GM21367 (cell line): Measurements from ENCODE around the gene CNOT11.
A peak's percentile ranks its signal among the peaks of the same experiment; 100 is the strongest.
"Not testable (repeated sequence)": the region's sequence is repeated elsewhere in the genome, so short reads cannot be mapped to it uniquely, and the experiment has no call there.

ENCODE experiments used
- ATAC-seq: cut with Tn5 transposase; IDR thresholded peaks from one replicate; pipeline ENCODE4 v1.9.1; 2021; ENCODE audit not compliant: unreplicated experiment

CNOT11 gene

DNA sequence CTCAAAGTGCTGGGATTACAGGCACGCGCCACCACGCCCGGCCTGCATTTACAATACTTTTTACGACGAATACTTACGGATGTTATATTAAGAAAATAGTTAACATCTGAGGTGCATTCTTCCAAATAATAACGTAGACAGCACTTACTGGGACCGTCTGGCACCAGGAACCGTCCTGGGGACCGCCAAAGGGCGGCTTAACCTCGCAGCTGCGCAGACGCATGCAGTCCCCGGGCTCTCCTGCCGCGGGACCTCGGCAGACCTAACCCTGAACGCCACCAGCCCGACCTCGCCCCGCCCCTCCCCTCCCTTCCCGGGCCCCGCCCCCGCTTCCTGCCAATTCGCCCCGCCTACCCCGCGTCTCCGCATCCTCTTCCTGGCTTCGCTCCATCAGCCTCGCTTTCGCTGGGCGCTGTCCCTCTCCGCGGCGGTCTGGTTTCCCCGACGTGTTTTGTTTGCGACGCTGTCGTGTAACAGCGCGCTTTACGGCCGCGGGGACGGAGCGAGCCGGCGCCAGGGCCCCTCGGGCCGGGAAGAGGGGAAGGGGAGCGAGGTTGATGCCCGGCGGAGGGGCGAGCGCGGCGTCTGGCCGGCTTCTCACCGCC is at the start of gene CNOT11:
TSS of gene CNOT11 (plus strand) at position 479 of the 605 bp plus-strand sequence. CDS start at position 558, 79 bp downstream.
- ATAC-seq: peak; percentile 83

DNA sequence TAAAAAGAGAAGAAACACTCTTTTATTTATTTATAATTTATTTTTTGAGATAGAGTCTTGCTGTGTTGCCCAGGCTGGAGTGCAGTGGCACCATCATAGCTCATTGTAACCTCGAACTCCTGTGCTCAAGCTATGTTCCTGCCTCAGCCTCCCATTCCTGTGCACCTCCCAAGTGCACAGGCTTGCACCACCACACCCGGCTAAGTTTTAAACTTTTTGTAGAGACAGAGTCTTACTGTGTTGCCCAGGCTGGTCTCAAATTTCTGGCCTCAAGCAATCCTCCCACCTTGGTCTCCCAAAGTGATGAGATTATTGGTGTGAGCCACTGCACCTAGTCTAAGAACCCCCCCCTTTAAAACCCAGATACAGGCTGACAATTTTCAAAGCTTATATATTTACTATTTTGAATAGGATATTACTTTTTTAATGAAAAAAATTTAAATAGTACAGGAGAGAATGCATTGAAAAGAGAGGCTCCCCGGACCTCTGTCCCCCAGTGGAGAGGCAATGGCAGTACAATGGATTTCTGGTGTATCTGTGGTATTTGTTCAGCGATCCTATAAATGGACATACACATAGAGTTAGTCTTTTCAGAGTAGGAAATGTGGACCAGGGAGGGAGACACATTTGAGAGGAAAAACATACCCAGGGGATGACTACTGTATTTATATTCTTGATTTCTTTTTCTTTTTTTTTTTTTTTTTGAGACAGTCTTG is 48.1 kb upstream of the CNOT11 start:
- ATAC-seq: no peak

DNA sequence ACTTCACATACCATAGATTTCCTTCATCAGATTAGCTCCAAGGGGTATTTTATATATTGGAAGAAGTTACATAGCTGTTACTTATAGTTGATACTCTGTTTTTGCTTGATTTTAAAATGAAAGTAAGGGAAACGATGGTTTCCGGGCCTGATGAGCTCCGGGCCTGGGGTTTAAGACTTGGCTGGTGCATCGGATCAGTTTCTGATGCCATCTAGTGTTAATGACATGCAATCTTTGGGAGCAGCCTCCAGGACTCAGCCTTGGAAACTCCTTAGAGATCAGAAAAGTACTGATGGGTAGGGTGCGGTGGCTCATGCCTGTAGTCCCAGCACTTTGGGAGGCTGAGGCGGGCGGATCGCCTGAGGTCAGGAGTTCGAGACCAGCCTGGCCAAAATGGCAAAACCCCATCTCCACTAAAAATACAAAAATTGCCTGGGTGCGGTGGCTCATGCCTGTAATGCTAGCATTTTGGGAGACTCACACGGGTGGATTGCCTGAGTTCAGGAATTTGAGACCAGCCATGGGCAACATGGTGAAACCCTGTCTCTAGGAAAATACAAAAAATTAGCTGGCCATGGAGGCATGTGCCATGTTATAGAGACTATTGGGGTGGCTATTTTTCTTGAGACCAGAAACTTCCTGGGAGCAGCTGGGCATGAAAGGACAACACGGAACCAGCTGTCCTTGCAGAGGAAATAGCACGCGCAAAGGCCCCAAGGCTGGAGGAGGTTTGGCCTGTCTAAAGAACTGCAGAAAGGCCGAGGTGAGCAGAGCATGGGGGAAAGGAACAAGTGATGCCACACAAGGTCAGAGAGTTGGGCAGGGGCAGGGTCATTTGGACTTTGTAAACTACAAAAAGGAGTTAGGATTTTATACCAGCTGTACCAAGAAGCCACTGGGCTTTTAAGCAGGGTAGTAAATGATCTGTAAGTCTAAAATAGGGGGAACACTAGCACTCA is 46.9 kb upstream of the CNOT11 start:
- no peak for ATAC-seq

DNA sequence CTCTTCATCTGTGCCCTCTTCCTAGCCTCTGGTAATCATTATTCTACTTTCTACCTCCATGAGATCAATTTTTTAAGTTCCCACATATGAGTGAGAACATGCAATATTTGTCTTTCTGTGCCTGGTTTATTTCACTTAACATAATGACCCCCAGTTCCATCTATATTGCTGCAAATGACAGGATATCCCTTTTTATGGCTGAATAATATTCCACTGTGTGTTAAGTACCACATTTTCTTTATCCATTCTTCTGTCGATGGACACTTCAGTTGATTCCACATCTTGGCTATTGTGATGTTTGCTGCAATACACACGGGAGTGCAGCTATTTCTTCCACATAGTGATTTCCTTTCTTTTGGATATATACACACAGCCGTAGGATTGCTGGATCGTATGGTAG is 43.9 kb upstream of the CNOT11 start:
- ATAC-seq: no peak

DNA sequence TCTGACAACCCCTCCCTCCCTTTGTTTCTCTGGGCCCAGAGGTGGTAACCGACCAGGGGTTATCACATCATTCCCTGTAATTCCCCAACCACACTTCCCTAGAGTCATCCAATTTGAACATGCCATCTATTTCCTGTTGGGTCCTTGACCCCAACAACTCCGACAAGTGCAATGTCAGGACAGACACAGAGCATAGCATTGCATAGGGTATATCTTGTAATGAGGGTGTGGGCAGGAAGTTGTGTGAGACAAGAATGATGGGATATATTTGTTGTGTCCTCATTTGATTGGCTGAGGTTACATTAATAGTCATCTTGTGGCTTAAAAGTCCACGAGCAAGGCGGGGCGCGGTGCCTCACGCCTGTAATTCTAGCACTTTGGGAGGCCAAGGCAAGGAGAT is 33.4 kb upstream of the CNOT11 start:
- ATAC-seq: no peak

DNA sequence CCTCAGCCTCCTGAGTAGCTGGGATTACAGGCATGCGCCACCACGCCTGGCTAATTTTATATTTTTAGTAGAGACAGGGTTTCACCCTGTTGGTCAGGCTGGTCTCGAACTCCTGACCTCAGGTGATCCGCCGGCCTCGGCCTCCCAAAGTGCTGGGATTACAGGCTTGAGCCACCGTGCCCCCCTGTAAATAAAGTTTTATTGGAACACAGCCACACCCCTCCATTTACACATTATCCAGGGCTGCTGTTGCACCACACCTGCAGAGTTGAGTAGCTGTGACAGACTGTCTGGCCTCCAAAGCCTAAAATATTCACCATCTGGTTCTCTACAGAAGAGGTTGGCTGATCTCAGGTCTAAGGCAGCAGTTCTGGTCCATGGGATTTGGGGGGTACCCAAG is 32.6 kb upstream of the CNOT11 start:
- not testable (repeated sequence) for ATAC-seq

DNA sequence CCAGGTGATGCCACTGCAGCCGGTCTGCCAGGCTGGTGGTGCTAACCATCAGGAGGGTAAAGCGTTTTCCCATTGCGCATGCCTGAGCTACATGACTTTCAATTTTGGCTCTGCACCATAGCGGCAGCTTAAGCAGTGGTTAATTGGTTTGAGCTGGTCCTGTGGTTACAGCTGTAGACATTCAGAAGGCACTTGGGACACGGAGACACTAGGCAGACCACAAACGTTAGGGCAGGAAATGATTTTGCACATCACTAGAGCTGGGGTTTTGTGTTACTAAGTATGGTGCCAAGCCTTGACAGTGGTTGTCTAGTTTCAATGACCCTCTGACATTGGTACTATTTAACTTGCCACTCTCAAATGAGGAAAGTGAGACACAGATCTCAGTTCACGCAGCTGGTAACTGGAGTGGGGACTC is 28.9 kb upstream of the CNOT11 start:
- ATAC-seq: peak; percentile 99

DNA sequence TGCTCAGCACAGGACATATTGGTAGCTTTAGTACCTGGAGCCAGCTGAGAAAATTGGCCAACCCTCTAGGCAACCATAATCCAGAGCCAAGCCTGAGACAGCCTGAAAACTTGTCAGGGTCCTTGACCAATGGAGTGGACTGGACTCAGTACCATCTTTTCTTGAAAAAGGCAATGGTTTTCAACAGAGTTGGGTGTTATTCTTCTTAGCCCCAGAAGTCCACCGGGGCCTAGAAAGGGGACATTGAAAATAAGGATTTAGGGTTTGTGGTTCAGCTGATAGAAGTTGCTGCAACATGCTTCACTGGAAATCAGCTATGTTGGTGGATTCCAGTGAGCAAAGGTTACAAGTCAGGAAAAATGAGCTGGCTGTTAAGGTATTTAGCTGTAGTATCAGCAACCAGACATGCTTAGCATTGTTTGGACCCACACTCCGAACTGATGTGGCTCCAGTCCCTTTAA is 22.1 kb upstream of the CNOT11 start:
- ATAC-seq: no peak

DNA sequence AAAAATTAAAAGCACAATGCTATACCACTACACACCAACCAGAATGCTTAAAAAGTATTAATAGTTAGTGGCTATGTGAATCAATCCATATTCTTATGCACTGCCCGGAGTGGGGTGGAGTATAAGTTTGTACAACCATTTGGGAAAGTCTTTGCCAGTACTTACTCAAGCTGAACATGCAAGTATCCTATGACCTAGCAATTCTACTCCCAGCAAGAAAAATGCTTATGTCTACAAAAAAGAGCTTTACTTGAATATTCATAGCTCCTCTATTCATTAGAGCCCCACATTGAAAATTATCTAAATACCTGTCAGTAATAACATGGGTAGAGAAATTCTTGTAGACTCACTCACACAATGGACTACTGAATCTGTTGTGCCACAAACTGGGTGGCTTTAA is 21.4 kb upstream of the CNOT11 start:
- ATAC-seq: no peak

DNA sequence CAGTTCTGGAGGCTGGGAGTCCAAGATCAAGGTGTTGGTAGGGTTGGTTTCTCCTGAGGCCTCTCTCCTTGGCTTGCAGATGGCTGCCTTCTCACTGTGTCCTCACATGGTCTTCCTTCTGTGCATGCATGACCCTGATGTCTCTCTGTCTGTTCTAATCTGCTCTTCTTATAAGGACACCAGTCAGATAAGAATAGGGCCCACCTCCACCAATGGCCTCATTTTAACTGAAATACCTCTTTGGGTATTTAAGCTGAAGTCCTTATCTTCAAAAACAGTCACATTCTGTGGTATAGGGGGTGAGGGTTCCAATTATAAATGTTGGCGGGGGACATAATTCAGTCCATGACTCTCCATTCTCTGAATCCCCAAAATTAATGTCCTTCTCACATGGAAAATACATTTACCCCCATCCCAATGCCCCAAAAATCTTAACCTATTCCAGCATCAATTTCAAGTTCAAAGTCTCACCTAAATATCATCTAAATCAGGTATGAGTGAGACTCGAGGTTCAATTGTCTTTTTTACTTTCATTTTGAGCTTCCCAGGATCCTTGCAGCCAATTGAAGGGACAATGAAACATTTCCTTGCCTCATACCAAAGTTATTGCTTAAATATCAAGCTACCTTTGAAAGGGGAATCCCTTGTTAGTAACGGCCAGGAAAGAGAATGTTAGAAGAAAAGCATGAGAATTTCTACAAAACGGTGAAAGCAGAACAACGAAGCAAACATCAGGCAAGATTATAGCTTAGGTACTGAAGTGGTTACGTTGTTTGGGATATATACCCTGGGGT is 20.6 kb upstream of the CNOT11 start:
- ATAC-seq: no peak

DNA sequence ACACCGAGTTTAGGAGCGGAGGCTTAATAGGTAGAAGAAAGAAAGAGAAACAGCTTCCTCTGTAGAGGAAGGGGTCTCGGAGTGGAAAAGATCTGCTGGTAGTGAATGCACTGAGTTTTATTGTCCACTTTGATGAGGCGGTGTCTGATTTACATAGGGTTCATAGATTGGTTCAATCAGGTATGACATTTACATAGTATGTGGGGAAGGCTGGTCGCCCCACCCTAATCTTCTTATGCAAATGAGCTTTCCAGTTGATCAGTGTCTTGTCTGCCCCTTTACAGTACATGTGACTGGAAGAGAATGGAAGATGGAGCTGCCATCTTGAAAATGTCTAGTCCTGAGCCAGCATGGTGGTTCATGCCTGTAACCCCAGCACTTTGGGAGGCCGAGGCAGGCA is 19.9 kb upstream of the CNOT11 start:
- ATAC-seq: no peak

DNA sequence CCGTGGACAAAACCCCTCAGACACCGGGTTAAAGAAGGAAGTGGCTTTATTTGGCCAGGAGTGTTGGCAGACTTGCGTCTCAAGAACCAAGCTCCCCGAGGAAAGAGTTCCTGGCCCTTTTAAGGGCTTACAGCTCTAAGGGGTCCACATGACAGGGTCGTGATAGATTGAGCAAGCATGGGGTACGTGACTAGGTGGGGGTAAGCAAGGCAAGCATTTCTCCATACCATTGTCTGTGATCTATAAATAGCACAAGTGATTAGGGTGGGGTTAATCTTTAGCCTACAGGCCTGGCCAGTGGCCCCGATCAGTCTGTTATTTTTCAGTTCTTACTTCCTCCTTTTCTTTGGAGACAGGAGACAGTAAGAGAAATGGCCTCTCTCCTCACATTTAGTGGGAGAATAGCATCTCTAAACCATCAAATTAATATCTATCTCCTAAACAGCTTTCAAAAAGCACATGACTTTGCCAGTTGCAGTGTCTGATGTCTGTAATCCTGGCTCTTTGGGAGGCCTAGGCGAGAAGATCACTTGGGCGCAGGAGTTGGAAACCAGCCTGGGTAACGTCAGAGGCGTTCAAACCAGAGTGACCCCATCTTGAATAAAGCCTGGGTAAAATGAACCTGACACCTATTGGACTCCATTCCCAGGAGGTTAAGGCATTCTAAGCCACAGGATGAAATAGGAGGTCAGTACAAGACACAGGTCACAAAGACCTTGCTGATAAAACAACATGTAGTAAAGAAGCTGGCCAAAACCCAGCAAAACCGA is 18.3 kb upstream of the CNOT11 start:
- ATAC-seq: no peak

DNA sequence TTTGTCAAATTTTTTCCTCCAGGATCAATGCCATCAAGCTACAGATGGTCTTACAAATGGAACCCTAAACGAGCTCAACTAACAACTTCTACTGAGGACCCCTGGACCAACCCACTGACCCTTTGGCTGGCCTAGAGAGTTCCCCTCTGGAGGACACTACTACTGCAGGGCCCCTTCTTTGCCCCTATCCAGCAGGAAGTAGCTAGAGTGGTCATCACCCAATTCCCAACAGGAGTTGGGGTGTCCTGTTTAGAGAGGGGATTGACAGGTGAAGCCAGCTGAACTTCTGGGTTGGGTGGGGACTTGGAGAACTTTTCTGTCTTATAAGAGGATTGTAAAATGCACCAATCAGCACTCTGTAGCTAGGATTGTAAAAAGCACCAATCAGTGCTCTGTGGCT is 16.7 kb upstream of the CNOT11 start:
- not testable (repeated sequence) for ATAC-seq

DNA sequence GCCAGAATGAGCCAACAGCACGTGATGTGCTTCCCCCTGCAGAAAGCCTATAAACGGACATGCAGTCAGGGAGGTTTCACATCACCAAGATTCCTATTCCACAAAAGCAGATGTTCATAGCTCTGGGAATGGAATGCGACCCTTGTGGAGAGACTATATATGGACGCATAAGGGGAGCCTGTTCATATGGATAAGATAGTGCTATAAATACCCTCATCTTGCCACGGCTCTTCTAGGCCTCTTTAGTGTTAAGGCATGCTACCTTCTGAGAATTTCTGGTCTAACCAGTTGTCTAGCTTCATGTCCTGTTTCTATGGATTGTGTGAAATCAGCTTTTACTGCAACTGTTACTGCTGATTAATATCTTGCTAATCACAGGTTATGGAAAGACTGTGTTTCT is 14.7 kb upstream of the CNOT11 start:
- not testable (repeated sequence) for ATAC-seq

DNA sequence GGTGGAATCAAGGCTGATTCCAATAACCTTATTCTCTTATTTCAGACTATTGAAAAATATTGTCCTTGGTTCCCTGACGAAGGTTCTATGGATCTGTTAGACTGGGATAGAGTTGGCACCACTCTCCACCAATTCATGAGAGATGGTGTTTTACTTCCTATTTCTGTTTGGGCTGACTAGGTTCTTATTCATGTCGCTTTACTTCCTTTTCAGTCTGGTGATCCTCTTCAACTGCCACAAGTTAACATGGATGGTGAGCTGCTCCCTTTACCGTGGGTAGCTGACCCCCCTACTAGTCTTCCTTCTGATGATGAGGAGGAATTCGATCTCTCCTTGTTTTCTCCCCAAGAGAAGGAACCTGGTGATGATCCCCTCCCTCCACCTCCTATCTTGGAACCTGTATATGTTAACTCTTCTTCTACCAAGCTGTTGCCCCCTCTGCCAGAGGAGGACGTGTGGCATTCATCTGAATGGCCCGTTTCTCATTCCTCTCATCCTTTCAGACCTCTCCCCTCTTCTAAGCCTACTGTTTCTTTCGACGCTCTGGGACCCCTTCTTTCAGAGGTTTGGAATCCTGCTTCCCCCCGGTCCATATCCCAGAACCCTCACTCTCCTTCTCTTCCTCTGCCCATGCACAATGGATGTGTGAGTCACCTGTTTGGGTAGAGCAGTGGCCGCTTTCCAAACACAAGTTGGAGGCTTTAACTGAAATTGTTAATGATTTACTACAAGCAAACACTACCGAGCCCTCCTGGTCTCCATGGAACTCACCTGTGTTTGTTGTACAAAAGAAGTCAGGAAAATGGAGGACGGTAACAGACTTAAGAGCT is 13.5 kb upstream of the CNOT11 start:
- ATAC-seq: no peak

DNA sequence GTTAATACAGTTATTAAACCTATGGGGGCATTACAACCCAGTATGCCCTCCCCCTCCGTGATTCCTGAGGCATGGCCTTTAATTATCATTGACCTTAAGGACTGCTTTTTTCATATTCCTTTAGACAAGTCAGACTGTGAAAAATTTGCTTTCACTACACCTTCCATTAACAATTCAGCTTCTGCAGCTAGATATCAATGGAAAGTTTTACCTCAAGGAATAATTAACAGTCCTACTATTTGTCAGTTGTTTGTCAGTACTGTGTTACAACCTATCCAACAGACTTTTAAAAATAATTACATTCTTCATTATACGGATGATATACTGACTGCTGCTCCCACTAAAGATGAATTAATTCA is 12.9 kb upstream of the CNOT11 start:
- not testable (repeated sequence) for ATAC-seq

DNA sequence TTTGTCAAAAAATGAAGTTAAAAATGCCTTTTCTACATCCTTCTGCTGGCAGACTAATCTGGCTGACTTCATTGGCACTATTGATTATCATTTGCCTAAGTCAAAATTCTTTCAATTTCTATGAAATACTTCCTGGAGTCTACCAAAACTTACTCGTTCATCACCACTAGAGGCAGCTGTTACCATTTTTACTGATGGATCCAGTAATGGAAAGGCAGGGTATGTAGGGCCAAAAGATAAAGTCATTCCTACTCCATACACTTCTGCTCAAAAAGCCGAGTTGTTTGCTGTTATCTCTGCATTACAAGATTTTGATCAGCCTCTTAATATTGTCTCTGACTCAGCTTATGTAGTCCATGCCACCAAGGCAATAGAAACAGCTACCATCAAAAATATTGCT is 12.0 kb upstream of the CNOT11 start:
- ATAC-seq: not testable (repeated sequence)

DNA sequence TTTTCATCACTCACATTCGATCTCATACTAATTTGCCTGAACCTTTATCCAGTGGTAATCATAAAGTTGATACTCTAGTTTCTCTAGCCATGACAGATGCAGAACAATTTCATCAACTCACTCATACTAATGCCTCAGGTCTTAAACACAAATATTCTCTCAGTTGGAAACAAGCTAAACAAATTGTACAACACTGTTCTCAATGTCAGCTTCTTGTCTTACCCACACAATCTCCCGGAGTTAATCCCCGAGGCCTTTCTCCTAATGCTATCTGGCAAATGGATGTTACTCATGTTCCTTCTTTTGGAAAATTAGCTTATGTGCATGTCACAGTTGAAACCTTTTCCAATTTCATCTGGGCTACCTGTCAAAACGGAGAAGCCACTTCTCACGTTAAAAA is 11.5 kb upstream of the CNOT11 start:
- no peak for ATAC-seq

DNA sequence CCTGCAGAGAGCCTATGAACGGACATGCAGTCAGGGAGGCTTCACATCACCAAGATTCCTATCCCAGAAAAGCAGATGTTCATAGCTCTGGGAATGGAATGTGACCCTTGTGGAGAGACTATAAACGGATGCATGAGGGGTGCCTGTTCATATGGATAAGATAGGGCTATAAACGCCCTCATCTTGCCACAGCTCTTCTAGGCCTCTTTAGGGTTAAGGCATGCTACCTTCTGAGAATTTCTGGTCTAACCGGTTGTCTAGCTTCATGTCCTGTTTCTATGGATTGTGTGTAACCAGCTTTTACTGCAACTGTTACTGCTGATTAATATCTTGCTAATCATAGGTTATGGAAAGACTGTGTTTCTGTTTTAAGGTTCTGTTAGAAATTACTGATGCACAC is 8.3 kb upstream of the CNOT11 start:
- ATAC-seq: not testable (repeated sequence)
